ENCODE results near the gene CUBN. TPM values are rescaled to one million over a fixed set of nuclear protein-coding genes. Genes with fewer than 3 reads are reported as not detected.

CUBN gene
- total and polyA plus RNA-seq, 9 of the 15 experiments (the other 6 are each of a cell fraction or from before 2014, with no cell fraction given), result 0.04 to 0.33 (median 0.09) TPM

DNA sequence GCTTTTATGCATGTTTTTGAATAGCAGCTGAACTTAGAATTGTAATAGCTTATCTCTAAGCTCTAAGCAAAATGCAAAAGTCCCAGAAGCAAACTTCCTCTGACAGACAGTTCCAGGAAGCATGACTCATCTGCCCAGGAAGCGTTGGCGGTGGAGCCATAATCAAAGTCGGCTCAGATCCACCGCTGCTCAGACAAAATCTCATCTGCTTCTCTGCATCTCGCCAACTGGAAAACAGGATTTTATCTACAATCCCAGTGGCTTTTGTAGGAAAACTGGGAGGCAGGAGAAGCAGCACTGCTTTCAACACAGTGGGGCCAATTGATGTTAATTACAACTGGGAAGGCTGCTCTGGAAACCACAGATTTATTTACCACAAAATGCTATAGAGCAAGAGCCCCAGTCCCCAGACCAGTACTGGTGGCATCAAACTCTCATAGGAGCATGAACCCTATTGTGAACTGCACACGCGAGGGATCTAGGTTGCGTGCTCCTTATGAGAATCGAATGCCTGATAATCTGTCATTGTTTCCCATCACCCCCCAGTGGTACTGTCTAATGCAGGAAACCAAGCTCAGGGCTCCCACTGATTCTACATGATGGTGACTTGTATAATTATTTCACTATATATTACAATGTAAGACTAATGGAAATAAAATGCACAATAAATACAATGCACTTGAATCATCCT is 99.9 kb downstream of the CUBN start (continued):
- TF ChIP-seq PYGO2 (tag; IDR thresholded peaks at IDR 0.05) (0 out of 2 replicates have a peak, but pooled peaks have one; percentile 25), ZNF583 (CRISPR knock-in tag; IDR thresholded peaks at IDR 0.05) (no peak), SMAD2 (IDR thresholded peaks at IDR 0.05; ENCODE audit: low read depth, low read length) (no peak), LCOR (CRISPR knock-in tag; IDR thresholded peaks at IDR 0.05) (no peak), PTTG1 (tag; IDR thresholded peaks at IDR 0.05; ENCODE audit: low read depth) (no peak), ZNF175 (CRISPR knock-in tag; IDR thresholded peaks at IDR 0.05; ENCODE audit: low read depth) (no peak), CTBP1 (IDR thresholded peaks at IDR 0.05; ENCODE audit: borderline replicate concordance) (peak; percentile 71; the same call in 1 of the 2 replicates), ZNF311 (CRISPR knock-in tag; IDR thresholded peaks at IDR 0.05) (no peak), BRD4 (IDR thresholded peaks at IDR 0.05) (no peak), FOXA1 (IDR thresholded peaks at IDR 0.05; ENCODE audit: borderline replicate concordance) (no peak), TEAD4 (IDR thresholded peaks at IDR 0.05; ENCODE audit: low read length) (peak; percentile 81), TEAD4 (CRISPR knock-in tag; IDR thresholded peaks at IDR 0.05; ENCODE audit: borderline replicate concordance) (no peak), ZNF124 (CRISPR knock-in tag; IDR thresholded peaks at IDR 0.05) (no peak), ZNF282 (CRISPR knock-in tag; IDR thresholded peaks at IDR 0.05) (no peak), SNIP1 (IDR thresholded peaks at IDR 0.05; ENCODE audit: low read depth) (no peak)
- TF ChIP-seq, protein P1, sequence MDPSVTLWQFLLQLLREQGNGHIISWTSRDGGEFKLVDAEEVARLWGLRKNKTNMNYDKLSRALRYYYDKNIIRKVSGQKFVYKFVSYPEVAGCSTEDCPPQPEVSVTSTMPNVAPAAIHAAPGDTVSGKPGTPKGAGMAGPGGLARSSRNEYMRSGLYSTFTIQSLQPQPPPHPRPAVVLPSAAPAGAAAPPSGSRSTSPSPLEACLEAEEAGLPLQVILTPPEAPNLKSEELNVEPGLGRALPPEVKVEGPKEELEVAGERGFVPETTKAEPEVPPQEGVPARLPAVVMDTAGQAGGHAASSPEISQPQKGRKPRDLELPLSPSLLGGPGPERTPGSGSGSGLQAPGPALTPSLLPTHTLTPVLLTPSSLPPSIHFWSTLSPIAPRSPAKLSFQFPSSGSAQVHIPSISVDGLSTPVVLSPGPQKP (CRISPR knock-in tag; IDR thresholded peaks at IDR 0.05), result no peak
- TF ChIP-seq, protein P2, sequence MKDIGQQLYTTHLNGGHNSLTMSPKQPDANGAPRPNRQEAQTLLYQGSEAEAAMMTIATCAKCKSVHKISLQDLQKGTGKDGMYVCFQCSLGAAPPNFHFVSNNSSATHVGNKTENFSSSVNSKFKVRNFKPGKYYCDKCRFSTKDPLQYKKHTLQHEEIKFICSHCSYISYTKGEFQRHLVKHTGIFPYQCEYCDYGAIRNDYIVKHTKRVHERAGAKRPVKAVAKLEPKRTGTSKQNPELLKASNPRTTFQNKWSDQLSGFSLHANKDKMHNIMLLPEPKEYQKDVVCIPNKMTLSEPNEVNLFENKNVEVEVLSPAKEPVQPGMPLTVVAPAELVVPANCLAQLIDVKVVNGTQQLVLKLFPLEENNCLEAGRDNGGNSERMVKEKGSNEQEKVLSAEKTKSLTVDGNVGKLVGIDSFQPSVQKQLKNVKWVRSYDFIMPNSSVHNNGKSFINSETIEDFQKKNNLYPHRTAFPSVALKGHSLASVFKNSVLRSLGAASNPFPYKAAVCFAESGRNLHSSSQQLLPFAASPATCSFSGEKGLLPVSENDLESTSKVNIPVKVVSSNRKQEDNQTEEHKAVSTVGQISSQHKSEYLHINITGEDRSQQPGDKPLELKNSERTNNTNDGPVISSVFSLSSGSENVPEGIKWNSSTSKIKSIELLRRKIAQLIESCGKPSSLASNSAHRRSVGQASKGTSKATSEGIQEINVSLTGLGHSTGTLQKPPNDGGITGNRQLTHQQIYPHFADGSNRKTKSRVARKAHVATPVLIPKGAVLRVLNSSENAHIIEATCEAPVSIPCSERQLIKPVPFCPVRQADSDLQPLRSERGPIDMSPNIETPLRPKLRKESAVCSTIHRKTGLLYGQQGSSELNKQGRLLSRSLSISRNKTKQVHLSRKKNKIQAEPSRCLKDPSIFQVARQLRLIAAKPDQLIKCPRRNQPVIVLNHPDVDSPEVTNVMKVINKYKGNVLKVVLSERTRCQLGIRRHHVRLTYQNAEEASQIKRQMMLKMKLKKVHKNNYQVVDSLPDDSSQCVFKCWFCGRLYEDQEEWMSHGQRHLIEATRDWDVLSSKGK (CRISPR knock-in tag; IDR thresholded peaks at IDR 0.05), result no peak
- TF ChIP-seq, protein P3, sequence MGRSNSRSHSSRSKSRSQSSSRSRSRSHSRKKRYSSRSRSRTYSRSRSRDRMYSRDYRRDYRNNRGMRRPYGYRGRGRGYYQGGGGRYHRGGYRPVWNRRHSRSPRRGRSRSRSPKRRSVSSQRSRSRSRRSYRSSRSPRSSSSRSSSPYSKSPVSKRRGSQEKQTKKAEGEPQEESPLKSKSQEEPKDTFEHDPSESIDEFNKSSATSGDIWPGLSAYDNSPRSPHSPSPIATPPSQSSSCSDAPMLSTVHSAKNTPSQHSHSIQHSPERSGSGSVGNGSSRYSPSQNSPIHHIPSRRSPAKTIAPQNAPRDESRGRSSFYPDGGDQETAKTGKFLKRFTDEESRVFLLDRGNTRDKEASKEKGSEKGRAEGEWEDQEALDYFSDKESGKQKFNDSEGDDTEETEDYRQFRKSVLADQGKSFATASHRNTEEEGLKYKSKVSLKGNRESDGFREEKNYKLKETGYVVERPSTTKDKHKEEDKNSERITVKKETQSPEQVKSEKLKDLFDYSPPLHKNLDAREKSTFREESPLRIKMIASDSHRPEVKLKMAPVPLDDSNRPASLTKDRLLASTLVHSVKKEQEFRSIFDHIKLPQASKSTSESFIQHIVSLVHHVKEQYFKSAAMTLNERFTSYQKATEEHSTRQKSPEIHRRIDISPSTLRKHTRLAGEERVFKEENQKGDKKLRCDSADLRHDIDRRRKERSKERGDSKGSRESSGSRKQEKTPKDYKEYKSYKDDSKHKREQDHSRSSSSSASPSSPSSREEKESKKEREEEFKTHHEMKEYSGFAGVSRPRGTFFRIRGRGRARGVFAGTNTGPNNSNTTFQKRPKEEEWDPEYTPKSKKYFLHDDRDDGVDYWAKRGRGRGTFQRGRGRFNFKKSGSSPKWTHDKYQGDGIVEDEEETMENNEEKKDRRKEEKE (IDR thresholded peaks at IDR 0.05; ENCODE audit: borderline replicate concordance in 1 of 2, control insufficient read depth in 1 of 2, low read depth in 2 of 2, low read length in 1 of 2), result no peak
- TF ChIP-seq, protein P4, sequence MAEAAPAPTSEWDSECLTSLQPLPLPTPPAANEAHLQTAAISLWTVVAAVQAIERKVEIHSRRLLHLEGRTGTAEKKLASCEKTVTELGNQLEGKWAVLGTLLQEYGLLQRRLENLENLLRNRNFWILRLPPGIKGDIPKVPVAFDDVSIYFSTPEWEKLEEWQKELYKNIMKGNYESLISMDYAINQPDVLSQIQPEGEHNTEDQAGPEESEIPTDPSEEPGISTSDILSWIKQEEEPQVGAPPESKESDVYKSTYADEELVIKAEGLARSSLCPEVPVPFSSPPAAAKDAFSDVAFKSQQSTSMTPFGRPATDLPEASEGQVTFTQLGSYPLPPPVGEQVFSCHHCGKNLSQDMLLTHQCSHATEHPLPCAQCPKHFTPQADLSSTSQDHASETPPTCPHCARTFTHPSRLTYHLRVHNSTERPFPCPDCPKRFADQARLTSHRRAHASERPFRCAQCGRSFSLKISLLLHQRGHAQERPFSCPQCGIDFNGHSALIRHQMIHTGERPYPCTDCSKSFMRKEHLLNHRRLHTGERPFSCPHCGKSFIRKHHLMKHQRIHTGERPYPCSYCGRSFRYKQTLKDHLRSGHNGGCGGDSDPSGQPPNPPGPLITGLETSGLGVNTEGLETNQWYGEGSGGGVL (CRISPR knock-in tag; IDR thresholded peaks at IDR 0.05), result no peak

All from K562 (cell line).